Motor neuron (in vitro differentiated cells): Measurements from ENCODE around the gene ZNF516. TPM values are rescaled to one million over a fixed set of nuclear protein-coding genes. Genes with fewer than 3 reads are reported as not detected.

Experiments
- ATAC-seq, 8 experiments: fragments of 200-7000 bp; cut with Tn5 transposase; replicated peaks in 6 of 8; 2 replicates each; pipeline ENCODE4 v1.8.0; 2021; ENCODE audit warnings: mild to moderate bottlenecking in 8 of 8, moderate library complexity in 8 of 8
- H3K27ac ChIP-seq, 2 donors: fragments of 250-450 bp; sonication (Bioruptor Pico); 2 replicates each; pipeline ENCODE4 v1.9.0; 2021; ENCODE audit warnings: antibody characterized with exemption in 2 of 2, mild to moderate bottlenecking in 2 of 2, moderate library complexity in 1 of 2
- H3K4me1 ChIP-seq, 2 donors: fragments of 250-450 bp; sonication (Bioruptor Pico); replicated peaks in 1 of 2; 2 replicates each; pipeline ENCODE4 v1.6.1; 2021; ENCODE audit warnings: antibody characterized with exemption in 2 of 2, mild to moderate bottlenecking in 2 of 2, moderate library complexity in 1 of 2
- H3K4me3 ChIP-seq, 5 donors: fragments of 250-450 bp; sonication (Bioruptor Pico); 2 replicates each; pipeline ENCODE4 v1.9.0; 2021; ENCODE audit warnings: antibody characterized with exemption in 5 of 5, mild to moderate bottlenecking in 5 of 5, moderate library complexity in 4 of 5
- WGBS, 10 experiments: fragments of 450-650 bp; shearing (Covaris generic); methylation state at CpG; one replicate each; pipeline ENCODE4 v1.0.0; 2022; 5-methylcytosine and 5-hydroxymethylcytosine counted together
- in situ Hi-C, 9 experiments: fragments of 400-800 bp; cut with MboI; loops; one replicate each; pipeline ENCODE4 v1.15.0; 2021; ENCODE audit warnings: low sequenced_read_pairs in 9 of 9, low pct_unique_long_range_greater_than_20kb in 2 of 9; ENCODE audit not compliant: unreplicated experiment in 9 of 9
- total RNA-seq, 8 experiments: library from RNA; unstranded; fragments of 300-600 nt; gene quantifications; 2 replicates each; pipeline versions ENCODE4 v1.2.3 to v1.2.4, GENCODE V29; 2022

ZNF516 gene
- total RNA-seq, 8 experiments from 2014 or later, result 13.0 to 64.2 (median 33.1) TPM

DNA sequence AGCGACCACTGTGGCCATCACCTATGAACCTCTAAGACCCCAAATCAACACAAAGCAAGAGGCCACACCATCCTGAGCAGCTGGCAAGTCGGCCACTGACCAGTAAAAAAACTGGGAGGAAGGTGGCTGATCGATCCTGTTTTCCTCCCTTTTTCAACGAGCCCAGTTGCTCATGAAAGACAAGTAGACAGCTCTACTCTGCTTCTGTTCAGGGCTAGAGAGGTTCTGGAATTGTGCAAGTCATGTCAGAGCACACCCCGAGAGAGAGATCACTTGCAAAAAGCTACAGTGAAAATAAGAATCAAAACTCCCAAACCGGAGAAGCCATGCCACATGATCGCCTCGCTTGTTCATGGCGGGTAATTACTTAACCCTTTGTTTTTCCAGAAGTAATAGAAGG, 34.6 kb downstream of the ZNF516 start:
- peaks cover 1 to 12% of the 10 kb centered on the region in 2 donors for H3K4me1 ChIP-seq
- H3K27ac ChIP-seq, result no peak overlapping the region
- H3K4me3 ChIP-seq, result no peak overlapping the region
- 33 to 96% (median 92%) methylated on average over 1 to 9 of the region's 9 CpGs; no CpG with 5 or more reads in 1 of the 10 experiments for WGBS, 10 experiments
- in situ Hi-C loops, result no loop called here
- peak in 2 of 8 experiments; percentile 9 to 12 for ATAC-seq

DNA sequence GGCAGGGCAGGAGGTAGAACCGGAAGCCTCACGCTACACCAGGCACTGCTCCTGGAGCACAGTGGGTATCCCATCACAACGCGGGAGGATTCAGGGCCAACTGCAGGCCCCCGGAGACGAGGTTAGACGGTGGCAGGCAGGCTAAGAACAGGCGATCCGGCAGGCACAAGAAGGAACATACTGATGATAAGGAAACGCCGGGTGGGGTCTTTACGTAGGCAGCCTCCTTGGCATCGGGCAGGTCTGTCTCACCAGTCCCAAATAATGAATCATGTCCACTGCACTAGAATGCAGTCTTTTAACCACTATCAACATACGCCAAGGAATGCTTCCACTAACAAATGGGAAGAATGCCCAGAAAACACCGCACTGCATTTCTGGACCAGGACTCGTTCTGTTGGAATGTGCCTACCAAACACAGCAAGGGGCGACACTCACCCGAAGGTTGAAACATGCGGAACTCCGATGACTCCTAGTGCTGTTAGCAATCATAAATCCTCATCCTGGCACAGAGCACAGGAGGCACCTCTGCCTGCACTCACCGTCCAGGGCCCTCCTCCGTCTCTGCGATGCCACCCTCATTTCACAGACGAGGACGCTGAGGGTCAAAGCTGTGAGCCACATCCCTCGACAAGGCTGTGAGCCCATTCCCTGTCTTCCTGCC, 35.2 kb downstream of the ZNF516 start:
- peak in 6 of 8 experiments; percentile 21 to 93 (median 62) for ATAC-seq
- no peak overlapping the region for H3K4me3 ChIP-seq
- in situ Hi-C loops, result no loop called here
- no peak overlapping the region for H3K27ac ChIP-seq
- peaks cover 8 to 19% of the 10 kb centered on the region in 2 donors for H3K4me1 ChIP-seq
- 7 to 100% (median 80%) methylated on average over 1 to 11 of the region's 26 CpGs; no CpG with 5 or more reads in 2 of the 10 experiments for WGBS, 10 experiments

DNA sequence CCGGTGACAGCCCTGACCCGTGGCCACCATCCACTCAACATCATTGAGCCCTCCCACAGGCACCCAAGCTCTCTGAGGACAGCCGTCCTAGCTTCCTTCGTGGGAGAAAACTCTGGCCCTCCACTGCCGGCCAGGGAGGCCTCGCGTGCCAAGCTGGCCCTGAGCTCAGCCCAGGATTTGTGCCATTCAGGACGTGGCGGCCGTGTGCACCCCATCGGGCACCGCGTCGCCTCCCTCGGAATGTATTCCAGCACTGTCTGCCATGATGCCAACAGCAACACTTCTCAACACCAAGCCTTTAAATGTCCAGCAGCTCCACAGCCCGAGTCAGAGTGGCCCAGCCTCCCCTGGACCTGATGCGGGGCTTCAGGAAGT, 35.7 kb downstream of the ZNF516 start:
- Histone ChIP-seq H3K27ac (no peak overlapping the region), H3K4me1 (peaks cover 13 to 24% of the 10 kb centered on the region in 2 donors), H3K4me3 (no peak overlapping the region)
- 80 to 100% (median 88%) methylated on average over 1 to 3 of the region's 17 CpGs; no CpG with 5 or more reads in 6 of the 10 experiments for WGBS, 10 experiments
- in situ Hi-C loops, result no loop called here
- ATAC-seq, result no peak

DNA sequence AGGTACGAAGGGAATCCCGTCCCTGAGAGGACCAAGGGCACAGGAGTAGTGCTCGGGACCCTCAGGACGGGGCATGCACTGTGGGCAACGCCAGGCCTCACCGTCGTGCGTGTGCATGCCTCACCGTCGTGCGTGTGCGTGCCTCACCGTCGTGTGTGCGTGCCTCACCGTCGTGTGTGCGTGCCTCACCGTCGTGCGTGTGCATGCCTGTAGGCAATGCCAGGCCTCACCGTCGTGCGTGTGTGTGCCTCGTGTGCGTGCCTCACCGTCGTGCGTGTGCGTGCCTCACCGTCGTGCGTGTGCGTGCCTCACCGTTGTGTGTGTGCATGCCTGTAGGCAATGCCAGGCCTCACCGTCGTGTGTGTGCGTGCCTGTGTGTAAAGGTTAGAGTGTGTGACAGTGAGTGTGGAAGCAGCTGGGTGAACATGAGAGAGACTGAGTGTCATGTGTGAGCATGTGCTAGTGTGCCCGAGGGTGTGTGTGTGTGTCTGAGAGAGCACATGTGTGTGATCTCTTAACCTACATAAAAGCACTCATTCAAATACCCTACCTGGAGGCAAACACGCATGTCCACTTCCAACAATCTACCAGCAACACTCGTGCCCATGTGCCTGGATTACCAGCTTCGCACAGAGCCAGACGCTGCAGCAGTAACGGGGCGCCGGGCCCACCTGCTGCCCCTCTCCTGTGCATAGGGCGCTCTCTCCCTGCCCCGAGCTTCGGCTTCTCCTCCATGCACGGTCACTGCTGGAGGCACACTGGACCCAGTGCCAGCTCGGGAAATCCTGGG, 36.3 kb downstream of the ZNF516 start:
- in situ Hi-C loops, result no loop called here
- no peak for ATAC-seq
- H3K4me3 ChIP-seq, result no peak overlapping the region

DNA sequence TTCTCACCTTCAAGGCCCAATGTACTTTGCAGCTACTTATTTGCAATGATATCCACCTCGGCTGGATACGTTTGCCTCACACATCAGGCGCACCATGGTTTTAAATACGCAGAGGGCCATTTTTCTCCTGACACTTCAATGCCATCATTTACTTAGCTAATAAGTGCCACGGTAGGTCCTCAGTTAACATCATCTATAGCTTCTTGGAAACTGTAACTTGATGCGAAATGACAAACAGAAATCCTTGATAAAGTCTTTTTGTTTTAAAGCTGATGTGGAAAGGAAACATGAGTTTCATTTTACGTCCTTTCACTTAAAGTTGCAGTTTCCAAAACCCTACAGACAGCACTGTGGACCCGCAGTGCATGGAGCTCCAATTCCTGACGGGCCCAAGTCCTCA, 37.1 kb downstream of the ZNF516 start:
- H3K4me3 ChIP-seq, result no peak overlapping the region
- H3K4me1 ChIP-seq, result peaks cover 27 to 37% of the 10 kb centered on the region in 2 donors
- WGBS, 10 experiments, result 79 to 100% (median 90%) methylated on average over 1 to 9 of the region's 9 CpGs; no CpG with 5 or more reads in 1 of the 10 experiments
- no peak overlapping the region for H3K27ac ChIP-seq
- no peak for ATAC-seq
- in situ Hi-C loops, result no loop called here

More for the DNA sequence above, 36.3 kb downstream of the ZNF516 start:
- Histone ChIP-seq H3K27ac (no peak overlapping the region), H3K4me1 (peaks cover 19 to 30% of the 10 kb centered on the region in 2 donors)
- WGBS, 10 experiments, result 40 to 98% (median 96%) methylated on average over 1 to 20 of the region's 51 CpGs; no CpG with 5 or more reads in 3 of the 10 experiments

DNA sequence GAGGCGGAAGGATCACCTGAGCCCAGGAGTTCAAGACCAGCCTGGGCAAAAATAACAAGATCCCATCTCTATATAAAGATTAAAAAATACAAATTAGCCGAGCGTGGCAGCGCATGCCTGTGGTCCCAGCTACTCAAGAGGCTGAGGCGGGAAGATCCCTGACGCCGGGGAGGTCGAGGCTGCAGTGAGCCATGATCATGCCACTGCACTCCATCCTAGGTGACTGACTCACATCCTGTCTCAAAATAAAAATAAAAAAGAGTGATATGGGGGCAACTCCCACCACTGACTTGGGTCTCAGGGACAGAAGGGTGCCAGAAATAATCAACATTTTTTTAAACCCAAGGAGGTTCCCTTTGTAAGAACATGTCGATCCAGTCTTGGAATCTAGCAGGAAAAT, 37.6 kb downstream of the ZNF516 start:
- WGBS, 10 experiments, result 85 to 100% (median 95%) methylated on average over 1 to 6 of the region's 9 CpGs; no CpG with 5 or more reads in 2 of the 10 experiments
- Histone ChIP-seq H3K4me1 (peaks cover 32 to 42% of the 10 kb centered on the region in 2 donors), H3K27ac (no peak overlapping the region), H3K4me3 (no peak overlapping the region)
- in situ Hi-C loops, result no loop called here
- ATAC-seq, result no peak

DNA sequence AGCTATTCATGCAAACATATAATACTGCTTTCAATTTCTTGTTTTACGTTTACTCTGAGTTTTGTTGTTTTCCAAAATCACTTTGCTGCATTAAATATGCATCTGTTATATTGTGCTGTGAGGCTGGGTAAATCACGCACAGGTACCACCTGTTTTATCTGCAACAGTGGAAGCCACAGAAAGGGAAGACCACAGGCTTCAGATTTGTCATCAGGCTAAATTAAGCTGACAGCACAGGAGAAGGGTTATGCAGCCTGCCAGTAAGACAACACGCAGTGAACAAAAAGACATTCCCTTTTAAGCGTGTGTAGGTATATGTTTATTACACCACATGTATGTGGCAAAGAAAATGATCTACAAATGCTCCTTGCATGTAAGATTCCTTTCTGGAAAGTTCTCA, 38.2 kb downstream of the ZNF516 start:
- in situ Hi-C loops, result no loop called here

DNA sequence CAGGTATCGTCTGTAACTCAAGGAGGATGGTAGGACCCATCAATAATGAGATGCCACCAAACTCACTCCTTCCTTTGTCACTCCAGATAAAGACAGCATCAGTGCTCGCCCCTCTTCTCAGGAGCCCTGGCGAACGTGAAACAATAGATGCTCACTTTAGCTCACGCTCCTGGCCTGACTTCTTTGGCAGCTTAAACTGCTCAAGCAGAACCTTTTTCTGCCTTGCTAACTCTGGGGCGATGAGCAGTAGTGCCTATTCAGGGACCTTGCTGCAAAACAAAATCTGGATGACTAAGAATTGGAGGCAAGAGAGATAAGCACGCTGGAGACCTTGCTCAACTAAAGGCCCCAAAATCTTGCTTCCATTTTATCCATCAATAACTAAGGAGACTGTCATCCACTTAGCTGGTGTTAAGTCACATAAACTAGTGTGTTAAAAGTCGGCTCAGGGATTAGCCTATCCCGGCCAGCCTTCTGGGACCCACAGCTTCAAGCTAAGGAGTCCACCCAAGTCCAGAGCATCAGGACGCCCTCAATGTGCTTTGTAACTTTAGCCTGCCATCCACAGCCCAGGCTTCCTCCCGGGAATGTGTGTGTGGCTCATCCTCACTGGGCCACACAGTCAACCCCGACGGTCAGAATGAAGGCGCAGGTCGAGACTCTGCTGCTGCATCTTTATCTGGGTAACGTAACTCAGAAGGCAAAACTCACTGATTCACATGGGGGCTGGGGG, 38.9 kb downstream of the ZNF516 start:
- WGBS, 10 experiments, result 40 to 100% (median 83%) methylated on average over 1 to 9 of the region's 16 CpGs; no CpG with 5 or more reads in 1 of the 10 experiments
- in situ Hi-C loops, result no loop called here

More for the DNA sequence above, 38.2 kb downstream of the ZNF516 start:
- Histone ChIP-seq H3K4me3 (no peak overlapping the region), H3K4me1 (peaks cover 38 to 48% of the 10 kb centered on the region in 2 donors), H3K27ac (no peak overlapping the region)
- ATAC-seq, result no peak
- WGBS, 10 experiments, result 60 to 100% (median 93%) methylated on average over 1 to 4 of the region's 4 CpGs; no CpG with 5 or more reads in 1 of the 10 experiments

DNA sequence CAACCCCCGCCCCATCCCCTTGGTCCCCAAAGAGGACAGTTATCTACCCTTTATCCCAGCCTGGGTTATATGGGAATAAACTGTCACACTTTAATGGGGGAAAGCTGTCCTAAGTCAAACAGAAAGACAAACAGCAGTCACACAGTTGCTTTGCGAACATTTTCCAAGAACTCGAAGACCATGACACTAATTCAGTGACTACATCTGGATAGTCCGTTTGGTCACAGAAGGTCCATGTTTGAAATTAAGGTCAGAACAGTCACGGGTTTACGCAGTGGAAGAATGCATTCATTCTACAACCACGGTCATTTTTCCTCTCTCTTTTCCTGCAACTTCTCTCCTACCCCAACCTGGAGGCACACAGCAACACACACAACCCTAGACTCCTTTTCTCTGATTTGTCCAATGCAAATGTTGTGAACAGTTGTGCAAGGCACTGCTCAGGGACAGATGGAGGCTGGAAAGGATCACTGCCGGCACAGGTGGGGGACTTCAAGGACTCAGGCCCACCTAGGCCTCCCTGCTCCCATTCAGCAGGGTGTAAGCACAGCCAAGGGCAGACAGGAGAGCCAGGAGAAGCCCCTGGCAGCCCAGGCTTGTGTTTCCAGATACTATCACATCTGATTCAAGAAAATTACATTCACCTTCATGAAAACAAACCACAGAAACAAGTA, 39.9 kb downstream of the ZNF516 start:
- whole genome bisulfite sequencing, 10 experiments, result 18 to 91% (median 62%) methylated on average over 3 to 7 of the region's 8 CpGs; no CpG with 5 or more reads in 2 of the 10 experiments
- no peak overlapping the region for H3K4me3 ChIP-seq
- H3K27ac ChIP-seq, result peak overlapping the region in 1 of 2 donors; percentile 42
- in situ Hi-C loops, result no loop called here
- H3K4me1 ChIP-seq, result peaks cover 55 to 59% of the 10 kb centered on the region in 2 donors
- ATAC-seq, result no peak

More for the DNA sequence above, 38.9 kb downstream of the ZNF516 start:
- no peak overlapping the region for H3K4me3 ChIP-seq
- peaks cover 44 to 54% of the 10 kb centered on the region in 2 donors for H3K4me1 ChIP-seq
- no peak overlapping the region for H3K27ac ChIP-seq
- ATAC-seq, result no peak

DNA sequence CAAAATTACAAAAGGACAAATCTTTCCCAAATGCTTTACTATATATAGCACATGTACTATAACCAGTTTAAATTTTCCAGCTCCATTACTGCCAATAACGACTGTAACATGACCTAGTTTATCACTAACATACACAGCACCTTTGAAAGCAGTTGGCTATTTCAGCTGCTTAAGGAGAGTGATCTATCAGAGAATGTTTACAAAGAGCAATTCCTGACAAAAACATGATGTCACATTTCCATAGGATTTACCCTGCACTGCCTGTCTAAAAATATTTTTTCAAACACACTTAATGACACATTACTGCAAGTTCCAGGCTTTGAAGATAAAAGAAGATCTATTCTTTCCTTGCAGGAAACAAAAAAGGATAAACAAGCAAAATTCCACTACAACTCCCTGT, 40.6 kb downstream of the ZNF516 start:
- Histone ChIP-seq H3K4me3 (no peak overlapping the region), H3K4me1 (peaks cover 61 to 63% of the 10 kb centered on the region in 2 donors), H3K27ac (no peak overlapping the region)
- in situ Hi-C loops, result no loop called here
- 0 to 78% (median 13%) methylated on average over 1 of the region's 1 CpG; no CpG with 5 or more reads in 1 of the 10 experiments for WGBS, 10 experiments
- peak in 1 of 8 experiments; percentile 7 for ATAC-seq

DNA sequence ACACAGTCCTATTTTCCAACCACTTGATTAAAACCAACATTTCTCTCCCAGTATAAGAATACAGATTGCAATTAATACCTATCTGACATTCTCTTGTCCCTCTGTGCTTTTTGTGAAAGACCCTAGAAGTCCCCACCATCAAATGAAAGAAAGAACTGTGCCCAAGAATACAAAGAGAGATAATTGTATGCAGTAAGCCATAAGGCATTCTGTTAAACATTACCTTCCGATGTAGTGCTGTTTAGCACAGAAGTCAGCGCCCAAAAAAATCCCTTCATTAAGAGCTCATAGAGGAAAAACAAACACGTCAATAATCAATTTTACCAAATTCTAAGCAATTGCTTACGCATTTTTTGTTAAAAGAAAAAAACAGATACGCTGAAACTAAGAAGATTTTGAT, 41.1 kb downstream of the ZNF516 start:
- H3K4me3 ChIP-seq, result no peak overlapping the region
- in situ Hi-C loops, result no loop called here
- H3K4me1 ChIP-seq, result peaks cover 61 to 66% of the 10 kb centered on the region in 2 donors
- WGBS, 10 experiments, result 0 to 98% (median 27%) methylated on average over 1 to 5 of the region's 5 CpGs
- no peak for ATAC-seq
- H3K27ac ChIP-seq, result no peak overlapping the region

DNA sequence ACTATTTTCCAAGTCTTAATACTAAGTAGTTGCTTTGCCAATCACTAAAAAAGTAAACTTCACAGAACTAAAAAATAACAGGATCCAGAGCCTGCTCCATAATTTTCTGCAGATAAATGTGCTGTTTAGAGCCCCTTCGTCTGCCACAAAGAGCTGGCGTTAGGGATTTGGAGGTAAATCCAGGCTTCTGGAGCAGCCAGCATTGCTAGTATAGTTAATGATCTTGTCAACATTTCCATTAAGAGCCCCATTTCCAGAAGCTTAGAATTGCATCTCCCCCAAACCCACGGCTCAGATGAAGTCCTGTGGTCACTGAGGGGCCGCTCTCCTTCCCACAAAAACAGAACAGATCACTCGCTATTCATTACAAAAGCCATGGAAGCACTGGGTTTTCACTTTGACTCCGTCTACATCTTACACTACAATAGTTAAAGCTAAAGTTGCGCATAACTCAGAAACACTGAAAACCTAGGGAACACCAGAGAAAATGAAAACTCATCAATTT, 41.9 kb downstream of the ZNF516 start:
- H3K4me1 ChIP-seq, result peaks cover 61 to 71% of the 10 kb centered on the region in 2 donors
- in situ Hi-C loops, result no loop called here
- H3K27ac ChIP-seq, result no peak overlapping the region
- no peak for ATAC-seq
- H3K4me3 ChIP-seq, result no peak overlapping the region
- whole genome bisulfite sequencing, 10 experiments, result 8 to 90% (median 27%) methylated on average over 1 to 7 of the region's 7 CpGs; no CpG with 5 or more reads in 1 of the 10 experiments
